Myometrial cell (primary cell): Measurements from ENCODE around the gene EMC6. TPM values are rescaled to one million over a fixed set of nuclear protein-coding genes. Genes with fewer than 3 reads are reported as not detected.

ENCODE experiments used
- total RNA-seq: library from RNA; depleted of rRNA; stranded (reverse); fragments of >200 nt; gene quantifications from 2 replicates; pipeline ENCODE4 v1.2.3, GENCODE V29; 2015

The EMC6 gene
- total RNA-seq = 15.1 and 24.8 TPM in 2 replicates

DNA sequence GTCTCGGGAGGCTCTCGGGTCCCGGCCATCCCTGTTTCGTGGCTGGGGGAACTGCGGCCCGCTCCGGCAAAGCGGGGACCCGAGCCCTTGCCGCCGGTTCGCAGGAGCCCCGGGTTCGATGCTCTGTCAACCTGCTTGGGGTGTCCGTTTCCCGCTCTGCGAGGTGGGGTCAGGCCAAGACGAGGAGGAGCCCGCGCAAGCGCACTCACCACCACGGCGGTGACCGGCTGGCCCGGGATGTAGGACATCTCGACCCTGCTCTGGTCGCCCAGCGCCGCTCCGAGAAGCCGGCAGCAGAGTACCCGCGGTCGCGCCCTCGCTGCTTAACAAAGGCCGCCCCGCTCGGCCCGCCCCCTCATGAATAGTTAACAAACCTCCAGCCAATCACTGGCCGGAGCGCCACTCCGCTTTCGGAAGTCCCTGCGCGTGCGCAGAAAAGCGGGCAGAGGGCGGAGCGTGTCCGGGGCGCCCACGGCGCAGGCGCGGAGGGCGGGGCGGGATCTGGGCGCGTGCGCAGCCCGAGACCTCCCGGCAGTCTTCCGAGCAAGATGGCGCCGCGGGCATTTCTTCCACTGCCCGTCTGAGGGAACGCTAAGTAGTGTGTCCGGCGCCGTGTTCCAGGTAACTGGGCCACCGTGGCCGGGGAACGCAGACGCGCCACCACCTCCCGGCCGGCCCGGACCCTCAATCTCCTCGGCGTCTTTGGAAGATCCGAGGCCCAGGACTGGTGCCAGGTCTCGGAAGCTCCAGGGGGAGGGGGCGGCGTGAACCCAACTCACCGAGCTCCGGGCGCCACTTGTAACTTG, at the start of gene EMC6, which contains the start of gene TAX1BP3:
TSS of gene EMC6 (plus strand) at position 534 of the 806 bp plus-strand sequence. CDS start 335 bp downstream, outside the sequence.
TSS of gene TAX1BP3 (minus strand) at position 300 of the 806 bp plus-strand sequence. CDS start at position 248, 52 bp downstream.

DNA sequence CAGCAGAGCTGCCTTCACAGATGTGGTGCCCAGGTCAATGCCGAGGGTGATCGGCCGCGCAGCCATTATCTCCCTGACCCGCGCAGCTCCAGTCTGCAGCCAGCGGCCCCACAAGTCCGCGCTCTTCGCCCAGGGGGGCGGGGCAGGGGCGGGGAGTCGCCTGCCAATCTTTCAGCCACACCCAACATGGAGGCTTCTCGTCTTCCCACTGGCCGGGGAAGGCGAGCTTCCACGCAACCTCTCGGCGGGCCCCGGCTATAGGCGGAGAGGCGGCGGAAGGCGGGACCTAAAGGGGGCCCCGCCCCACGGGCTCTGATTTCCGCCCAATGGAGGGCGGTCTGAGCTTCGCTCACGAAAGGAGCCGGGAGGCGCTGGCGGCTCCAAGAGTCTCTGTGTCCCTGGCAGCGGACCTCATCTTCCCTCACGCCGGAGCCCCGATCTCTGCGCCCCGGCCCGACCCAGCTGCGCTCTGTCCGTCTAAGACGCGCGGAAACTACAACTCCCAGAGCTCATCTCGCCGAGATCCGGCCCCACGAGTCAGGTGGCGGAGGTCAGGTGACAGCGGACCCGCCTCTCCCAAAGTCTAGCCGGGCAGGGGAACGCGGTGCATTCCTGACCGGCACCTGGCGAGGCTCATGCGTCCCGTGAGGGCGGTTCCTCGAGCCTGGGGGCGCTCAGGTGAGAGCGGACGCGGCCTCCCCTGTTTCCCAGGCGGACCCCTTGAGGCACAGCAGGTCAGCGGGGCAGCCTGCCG, 32.3 kb upstream of the EMC6 start, which contains the start of the genes CTNS and SHPK:
TSS of gene CTNS (plus strand) at position 607 of the 754 bp plus-strand sequence. CDS start 3,447 bp downstream, outside the sequence.
TSS of gene SHPK (minus strand) at position 97 of the 754 bp plus-strand sequence. CDS start at position 66, 31 bp downstream.

DNA sequence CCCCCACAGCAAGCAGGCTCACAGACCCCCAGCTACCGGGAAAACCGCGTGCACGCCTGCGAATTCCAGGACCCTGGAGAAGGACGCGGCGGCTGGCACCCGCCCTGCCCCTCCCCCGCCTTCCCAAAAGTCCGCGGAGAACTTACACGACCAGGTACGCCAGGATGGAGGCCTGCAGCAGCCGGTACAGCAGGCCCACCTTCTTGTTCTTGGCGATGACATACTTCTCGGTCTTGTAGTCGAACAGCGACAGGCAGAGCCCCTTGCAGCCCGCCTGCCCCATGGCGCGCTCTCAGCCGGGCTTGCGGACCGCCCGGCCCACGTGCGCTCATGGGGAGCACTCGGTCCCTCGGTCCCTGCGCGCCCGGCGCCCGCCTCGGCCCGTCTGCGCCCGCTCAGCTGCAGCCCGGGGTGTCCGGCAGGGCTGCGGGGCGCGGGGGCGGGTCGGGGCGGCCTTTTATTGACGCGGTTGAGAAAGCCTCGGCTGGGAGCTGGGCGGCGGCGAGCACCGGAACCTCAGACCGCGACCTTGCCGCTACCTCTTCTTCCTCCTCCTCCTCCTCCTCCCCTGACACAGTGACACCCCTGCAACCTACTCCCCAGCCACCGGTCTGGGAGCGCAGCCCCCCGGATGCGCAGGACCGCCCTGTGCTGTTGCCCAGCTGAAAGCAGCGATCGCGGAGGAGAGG, 27.3 kb downstream of the EMC6 start, which contains the start of gene P2RX5:
TSS of gene P2RX5 (minus strand) at position 433 of the 689 bp plus-strand sequence. CDS start at position 283, 150 bp downstream.

Other genes with a start within 250 kb of the EMC6 start
- not detected in 2 replicates for gene OR1E2, start 235.0 kb upstream of the EMC6 start, total RNA-seq
- gene SPATA22, start 197.0 kb upstream of the EMC6 start, total RNA-seq = 0.71 TPM in 1 of 2 replicates, not detected in the other
- gene ASPA, start 192.8 kb upstream of the EMC6 start, total RNA-seq = 1.2 and 1.6 TPM in 2 replicates
- gene TRPV3, start 111.0 kb upstream of the EMC6 start, total RNA-seq = 0.53 and 6.6 TPM in 2 replicates
- gene TRPV1, start 59.4 kb upstream of the EMC6 start, total RNA-seq = 0.58 and 1.2 TPM in 2 replicates
- gene SHPK, start 32.6 kb upstream of the EMC6 start, total RNA-seq = 12.8 and 13.0 TPM in 2 replicates
- 20.0 and 23.9 TPM in 2 replicates for gene CTNS, start 32.1 kb upstream of the EMC6 start, total RNA-seq
- 324 and 363 TPM in 2 replicates for gene TAX1BP3, start 234 bp upstream of the EMC6 start, total RNA-seq
- 7.8 and 11.7 TPM in 2 replicates for gene P2RX5, start 27.3 kb downstream of the EMC6 start, total RNA-seq
- gene HASPIN, start 55.1 kb downstream of the EMC6 start, total RNA-seq = 4.1 and 5.8 TPM in 2 replicates
- 27.4 and 33.3 TPM in 2 replicates for gene ITGAE, start 132.4 kb downstream of the EMC6 start, total RNA-seq
- gene NCBP3, start 177.4 kb downstream of the EMC6 start, total RNA-seq = 14.1 and 21.8 TPM in 2 replicates
- 4.3 and 5.5 TPM in 2 replicates for gene CAMKK1, start 224.2 kb downstream of the EMC6 start, total RNA-seq
- not detected in 2 replicates for gene P2RX1, start 247.7 kb downstream of the EMC6 start, total RNA-seq